Pons (tissue), 1 donor: ENCODE measurements around the gene ZNF503.

Experiments used
- DNase-seq: peaks from one replicate; pipeline ENCODE4 v3.0.0-alpha.2; 2016; ENCODE audit warnings: low spot score

ZNF503 gene

GRCh38 chr10:75353183-75353582 is 48.4 kb downstream of the ZNF503 start:
- DNase-seq: no peak

GRCh38 chr10:75352650-75353049 is 48.9 kb downstream of the ZNF503 start:
- no peak for DNase-seq

- DNase-seq: no peak
Measured at GRCh38 chr10:75351637-75352036, 49.9 kb downstream of the ZNF503 start.

GRCh38 chr10:75350791-75351190 is 50.8 kb downstream of the ZNF503 start:
- DNase-seq: no peak
